Kidney glomerular epithelial cell (primary cell): ENCODE measurements around the gene ORC3.
A peak's percentile ranks its signal among the peaks of the same experiment; 100 is the strongest.
"Not testable (repeated sequence)": the region's sequence is repeated elsewhere in the genome, so short reads cannot be mapped to it uniquely, and the experiment has no call there.

Experiments used
- DNase-seq: peaks from one replicate; lab custom pipeline; 2025; lab: John Stamatoyannopoulos, UW

ORC3 gene

DNA sequence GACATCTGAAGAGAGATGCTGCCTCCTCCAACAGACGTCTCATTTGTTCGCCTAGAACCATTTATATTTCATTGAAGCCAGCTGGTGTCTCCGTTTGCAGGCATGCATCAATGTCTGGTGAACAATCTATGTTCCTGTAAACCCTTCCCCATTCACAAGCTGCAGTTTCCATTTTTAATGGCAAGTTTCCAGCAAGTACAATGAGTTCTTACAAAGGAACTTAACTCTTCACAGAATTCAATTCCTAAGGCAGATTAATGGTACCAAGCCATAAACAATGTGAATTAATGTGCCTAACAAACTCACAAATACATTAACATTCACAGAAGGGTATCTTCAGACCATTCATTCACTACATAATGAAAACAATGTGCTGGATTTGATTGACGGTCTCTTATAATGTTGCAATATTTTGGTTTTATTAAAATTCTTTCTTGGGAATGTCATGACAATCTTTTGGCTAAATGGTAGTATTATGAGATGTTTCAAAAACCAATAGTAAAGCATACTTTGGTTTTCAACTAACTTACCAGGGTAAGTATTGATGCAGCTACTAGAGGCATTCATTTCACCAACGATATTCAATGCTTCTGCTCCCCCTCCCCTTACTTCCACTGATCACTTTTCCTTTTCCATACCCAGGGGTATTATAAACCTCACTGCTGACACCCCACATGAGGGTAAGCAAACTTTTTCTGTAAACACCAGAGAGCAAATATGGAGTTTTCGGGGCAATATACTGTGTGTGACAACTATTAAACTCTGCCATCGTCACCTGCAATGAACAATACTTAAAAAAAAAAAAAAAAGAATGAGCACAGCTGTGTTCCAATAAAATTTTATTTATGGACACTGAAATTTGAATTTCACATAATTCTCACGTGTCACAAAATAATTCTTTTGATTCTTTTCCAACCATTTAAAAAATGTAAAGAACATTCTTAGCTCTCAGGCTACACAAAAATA lies 107.9 kb downstream of the ORC3 start:
- no peak for DNase-seq

- no peak for DNase-seq
Observed at GRCh38 chr6:87698547-87699006, 108.6 kb downstream of the ORC3 start.

DNA sequence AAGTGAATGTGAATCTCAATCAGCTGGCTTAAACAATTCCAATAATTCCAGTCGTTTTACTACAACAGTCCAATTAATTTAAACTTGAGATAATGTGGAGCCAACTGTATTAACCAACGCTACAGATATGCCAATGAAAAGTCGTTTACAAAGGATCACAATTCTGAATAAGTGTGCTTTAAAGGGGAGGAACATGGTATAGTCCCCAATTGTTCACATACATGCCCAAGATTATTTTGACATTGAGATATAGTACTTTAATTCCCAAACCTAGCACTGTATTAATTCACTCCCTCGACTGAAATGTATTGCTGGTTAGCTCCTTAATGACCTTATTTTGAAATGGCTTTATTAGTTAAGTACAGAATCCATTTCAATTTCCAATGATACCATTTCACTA lies 109.6 kb downstream of the ORC3 start:
- no peak for DNase-seq

GRCh38 chr6:87700397-87701343 lies 110.7 kb downstream of the ORC3 start:
- DNase-seq: peak; percentile 53

GRCh38 chr6:87701344-87701675 lies 111.4 kb downstream of the ORC3 start:
- DNase-seq: no peak

GRCh38 chr6:87701676-87702588 lies 112.0 kb downstream of the ORC3 start, which contains the start of gene AKIRIN2:
TSS of gene AKIRIN2 (minus strand) at chr6:87702233. CDS start at chr6:87701684, 549 bp downstream.
- DNase-seq: peak; percentile 98

- DNase-seq: peak; percentile 89
Observed at GRCh38 chr6:87702589-87702945, 112.6 kb downstream of the ORC3 start.

DNA sequence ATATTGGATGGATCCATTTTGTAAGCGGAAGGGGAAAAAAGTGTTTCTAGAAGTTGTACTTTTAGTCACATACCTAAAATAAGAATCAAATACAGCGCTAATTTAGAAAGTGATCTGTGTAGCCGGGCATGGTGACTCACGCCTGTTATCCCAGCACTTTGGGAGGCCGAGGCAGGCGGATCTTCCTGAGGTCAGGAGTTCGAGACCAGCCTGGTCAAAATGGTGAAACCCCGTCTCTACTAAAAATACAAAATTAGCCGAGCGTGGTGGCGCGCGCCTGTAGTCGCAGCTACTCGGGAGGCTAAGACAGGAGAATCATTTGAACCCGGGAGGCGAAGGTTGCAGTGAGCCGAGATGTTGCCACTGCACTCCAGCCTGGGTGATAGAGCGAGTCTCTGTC lies 113.1 kb downstream of the ORC3 start:
- not testable (repeated sequence) for DNase-seq

DNA sequence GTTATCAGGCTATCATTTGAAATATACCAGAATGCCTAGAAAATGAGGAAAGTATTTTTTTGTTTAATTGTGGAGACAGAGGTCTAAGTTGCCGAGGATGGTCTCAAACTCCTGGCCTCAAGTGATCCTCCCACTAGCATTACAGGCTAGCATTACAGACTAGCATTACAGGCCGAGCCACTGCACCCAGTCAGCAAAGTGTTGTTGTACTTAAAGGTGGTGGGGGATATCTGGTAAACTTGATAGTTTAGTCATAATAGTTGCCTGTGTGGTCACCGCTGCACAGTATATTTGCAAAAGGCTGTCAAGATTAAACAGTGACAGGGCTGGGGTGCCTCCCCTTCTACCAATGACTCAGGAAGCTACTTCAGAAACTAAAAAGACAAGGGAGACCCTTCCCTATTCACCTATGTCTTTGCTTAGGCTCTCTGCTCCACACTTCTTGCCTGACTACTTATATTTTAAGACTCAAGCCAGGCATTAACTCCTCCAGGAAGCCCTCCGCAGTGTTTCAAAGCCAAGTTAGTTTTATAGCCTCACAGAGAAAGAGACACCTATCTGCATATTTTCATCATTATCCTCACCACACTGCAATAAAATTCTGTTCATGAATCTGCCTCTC lies 115.2 kb downstream of the ORC3 start:
- DNase-seq: peak; percentile 56

DNA sequence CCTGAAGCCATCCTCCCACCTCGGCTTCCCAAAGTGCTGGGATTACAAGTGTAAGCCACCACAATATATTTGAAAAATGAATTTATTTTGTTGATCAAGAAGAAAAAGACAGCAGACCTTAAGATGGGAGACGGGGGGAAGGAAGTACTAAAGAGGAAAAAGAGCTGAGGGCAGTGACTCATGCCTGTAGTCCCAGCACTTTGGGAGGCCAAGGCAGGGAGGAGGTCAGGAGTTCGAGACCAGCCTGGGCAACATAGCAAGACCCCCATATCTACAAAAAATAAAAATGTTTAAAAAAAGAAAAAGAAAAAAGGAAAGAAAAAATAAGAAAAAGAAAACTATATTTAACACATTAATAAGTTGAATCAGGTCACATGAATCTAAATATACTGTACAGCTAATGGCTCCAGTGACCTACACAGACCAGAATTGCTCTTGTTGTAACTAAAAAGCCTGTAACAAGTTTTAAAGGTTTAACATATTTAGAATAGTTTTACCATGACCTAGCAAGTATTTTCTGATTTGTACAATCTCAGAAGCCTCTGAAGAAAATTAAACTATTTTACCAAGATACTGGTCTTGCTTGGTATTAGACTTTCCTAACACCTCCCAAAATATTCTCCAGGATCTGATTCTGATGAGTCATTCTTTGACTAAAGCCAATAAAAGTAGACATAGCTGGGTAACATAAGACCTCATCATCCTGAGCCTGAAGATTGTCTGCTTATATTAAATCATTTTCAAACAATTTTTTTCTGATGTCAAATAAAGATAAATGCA lies 116.4 kb downstream of the ORC3 start:
- DNase-seq: peak; percentile 25

DNA sequence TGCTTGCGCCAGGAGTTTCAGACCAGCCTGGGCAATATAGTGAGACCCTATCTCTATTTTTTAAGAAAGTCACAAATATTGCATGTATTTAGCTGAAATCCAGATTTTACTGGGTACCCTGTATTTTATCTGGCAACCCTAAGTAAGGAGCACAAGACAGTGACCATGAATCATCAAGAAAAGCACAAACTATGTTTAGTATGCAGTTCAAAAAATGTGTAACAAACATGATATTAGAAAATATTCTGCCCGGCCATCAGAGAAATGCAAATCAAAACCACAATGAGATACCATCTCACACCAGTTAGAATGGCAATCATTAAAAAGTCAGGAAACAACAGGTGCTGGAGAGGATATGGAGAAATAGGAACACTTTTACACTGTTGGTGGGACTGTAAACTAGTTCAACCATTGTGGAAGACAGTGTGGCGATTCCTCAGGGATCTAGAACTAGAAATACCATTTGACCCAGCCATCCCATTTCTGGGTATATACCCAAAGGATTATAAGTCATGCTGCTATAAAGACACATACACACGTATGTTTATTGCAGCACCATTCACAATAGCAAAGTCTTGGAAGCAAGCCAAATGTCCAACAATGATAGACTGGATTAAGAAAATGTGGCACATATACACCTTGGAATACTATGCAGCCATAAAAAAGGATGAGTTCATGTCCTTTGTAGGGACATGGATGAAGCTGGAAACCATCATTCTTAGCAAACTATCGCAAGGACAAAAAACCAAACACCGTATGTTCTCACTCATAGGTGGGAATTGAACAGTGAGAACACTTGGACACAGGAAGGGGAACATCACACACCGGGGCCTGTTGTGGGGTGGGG lies 118.9 kb downstream of the ORC3 start:
- DNase-seq: not testable (repeated sequence)

- DNase-seq: no peak
Observed at GRCh38 chr6:87710090-87710489, 120.2 kb downstream of the ORC3 start.

GRCh38 chr6:87712713-87713112 lies 122.8 kb downstream of the ORC3 start:
- DNase-seq: not testable (repeated sequence)

GRCh38 chr6:87714093-87714842 lies 124.3 kb downstream of the ORC3 start:
- DNase-seq: peak; percentile 39
